GM12865 (cell line): ENCODE data around the gene GALNT17.

Experiments used
- DNase-seq: peaks from one replicate; pipeline ENCODE4 v3.0.0; 2010; ENCODE audit warnings: low read depth
- H3K4me3 ChIP-seq: 2 replicates; pipeline ENCODE4 v1.5.1; 2011; ENCODE audit warnings: mild to moderate bottlenecking, low read depth, low read length, control low read depth
- TF ChIP-seq, protein P1 (sequence below): IDR thresholded peaks from 2 replicates; pipeline ENCODE4 v1.5.1; 2011; ENCODE audit warnings: low read length, control low read depth, low read depth, inconsistent platforms; ENCODE audit not compliant: insufficient read depth; ENCODE audit errors: missing control alignments

Gene GALNT17

DNA sequence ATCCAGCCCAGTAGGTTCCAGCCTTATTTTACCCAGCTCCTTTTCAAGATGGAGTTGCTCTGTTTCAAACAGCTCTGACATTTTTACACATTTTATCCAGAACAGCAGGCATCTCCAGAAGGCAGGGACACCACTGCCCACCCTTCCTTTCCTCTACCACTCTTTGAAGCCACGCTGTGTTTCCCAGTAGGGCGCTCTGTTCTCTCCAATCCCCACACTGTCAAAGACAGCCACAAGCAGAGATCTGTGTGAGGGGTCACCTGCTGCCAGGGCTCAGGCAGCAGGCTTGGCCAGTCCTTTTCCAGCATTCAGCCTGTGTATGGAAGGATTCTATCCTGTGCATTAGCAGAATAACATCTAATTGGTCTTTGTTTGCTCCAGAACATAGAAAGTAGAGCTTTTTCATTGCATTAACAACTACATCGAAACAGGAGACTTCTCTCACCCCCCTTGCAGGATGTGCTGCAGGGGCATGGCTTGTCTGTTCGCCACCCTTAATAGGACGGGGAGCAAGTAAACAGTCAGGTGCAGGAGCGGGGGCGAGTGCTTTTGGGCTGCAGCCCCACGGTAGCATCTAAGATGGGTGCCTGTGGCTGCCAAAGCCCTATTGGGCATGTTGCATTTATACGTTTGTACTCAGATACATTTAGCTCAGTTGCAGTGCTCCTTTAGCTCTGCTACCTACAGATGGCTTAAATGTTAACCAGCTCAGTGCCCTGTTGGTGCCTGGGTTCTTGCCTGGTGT, 326.1 kb downstream of the GALNT17 start:
- TF ChIP-seq, protein P1, sequence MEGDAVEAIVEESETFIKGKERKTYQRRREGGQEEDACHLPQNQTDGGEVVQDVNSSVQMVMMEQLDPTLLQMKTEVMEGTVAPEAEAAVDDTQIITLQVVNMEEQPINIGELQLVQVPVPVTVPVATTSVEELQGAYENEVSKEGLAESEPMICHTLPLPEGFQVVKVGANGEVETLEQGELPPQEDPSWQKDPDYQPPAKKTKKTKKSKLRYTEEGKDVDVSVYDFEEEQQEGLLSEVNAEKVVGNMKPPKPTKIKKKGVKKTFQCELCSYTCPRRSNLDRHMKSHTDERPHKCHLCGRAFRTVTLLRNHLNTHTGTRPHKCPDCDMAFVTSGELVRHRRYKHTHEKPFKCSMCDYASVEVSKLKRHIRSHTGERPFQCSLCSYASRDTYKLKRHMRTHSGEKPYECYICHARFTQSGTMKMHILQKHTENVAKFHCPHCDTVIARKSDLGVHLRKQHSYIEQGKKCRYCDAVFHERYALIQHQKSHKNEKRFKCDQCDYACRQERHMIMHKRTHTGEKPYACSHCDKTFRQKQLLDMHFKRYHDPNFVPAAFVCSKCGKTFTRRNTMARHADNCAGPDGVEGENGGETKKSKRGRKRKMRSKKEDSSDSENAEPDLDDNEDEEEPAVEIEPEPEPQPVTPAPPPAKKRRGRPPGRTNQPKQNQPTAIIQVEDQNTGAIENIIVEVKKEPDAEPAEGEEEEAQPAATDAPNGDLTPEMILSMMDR: no peak
- H3K4me3 ChIP-seq: no peak overlapping the region
- no peak for DNase-seq

DNA sequence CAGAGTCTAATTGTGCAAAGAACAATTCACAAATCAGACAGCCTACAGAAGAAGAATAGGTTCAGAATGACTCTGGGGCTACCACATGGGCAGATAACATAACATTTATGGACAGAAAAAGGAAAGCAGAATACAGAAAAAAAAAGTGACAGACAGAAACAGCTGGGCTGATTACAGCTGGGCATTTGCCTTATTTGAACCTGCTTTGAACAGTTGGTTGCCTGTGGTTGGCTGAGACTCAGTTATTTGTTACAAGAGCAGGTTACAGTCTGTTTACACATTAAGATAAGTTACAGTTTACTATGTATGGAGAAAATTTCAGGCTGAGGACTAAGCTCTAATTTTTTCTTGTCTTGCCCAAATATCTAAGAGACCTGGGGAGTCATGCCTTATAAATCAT, 327.2 kb downstream of the GALNT17 start:
- H3K4me3 ChIP-seq: no peak overlapping the region
- no peak for DNase-seq
- TF ChIP-seq, protein P1: no peak

DNA sequence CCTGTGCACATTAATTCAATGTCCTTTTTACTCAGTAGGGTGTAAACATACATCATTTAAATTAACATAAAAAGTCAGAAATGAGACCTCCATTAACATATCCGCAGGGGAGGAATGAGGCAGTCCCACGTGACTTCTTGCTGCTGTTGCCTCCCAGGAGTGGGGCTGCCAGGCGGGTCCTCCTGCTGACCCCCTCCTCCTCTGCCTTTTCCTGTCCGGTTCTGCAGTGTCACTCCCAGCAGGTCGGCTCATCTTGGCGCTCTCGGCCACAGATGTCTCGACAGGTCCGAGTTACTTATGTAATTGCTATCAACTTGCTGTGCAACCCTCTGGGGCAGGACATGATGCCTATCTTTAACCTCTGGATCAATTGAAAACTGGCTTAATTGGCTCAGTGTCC, 329.6 kb downstream of the GALNT17 start:
- DNase-seq: no peak
- no peak overlapping the region for H3K4me3 ChIP-seq
- TF ChIP-seq, protein P1: no peak

DNA sequence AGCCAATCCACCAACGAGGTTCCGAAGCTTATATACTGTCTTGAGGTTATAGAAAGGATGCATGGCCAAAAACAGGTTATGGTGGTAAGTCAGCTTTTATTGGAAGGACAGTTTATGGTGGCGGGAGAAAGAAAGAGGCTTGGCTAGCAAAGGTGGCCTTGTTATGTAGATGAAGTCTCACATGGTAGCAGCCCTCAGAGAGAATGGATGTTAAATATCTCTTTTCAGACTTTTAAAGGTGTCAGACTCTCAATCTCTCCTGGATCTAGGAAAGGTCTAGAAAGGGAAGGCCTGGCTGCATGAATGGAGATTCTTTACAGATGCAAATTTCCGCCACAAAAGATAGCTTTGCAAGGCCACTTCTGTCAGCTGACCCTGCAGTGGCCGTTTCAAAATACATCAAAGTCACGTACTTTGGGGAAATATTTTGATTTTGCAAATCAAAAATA, 333.8 kb downstream of the GALNT17 start:
- DNase-seq: no peak
- no peak overlapping the region for H3K4me3 ChIP-seq
- TF ChIP-seq, protein P1: no peak

DNA sequence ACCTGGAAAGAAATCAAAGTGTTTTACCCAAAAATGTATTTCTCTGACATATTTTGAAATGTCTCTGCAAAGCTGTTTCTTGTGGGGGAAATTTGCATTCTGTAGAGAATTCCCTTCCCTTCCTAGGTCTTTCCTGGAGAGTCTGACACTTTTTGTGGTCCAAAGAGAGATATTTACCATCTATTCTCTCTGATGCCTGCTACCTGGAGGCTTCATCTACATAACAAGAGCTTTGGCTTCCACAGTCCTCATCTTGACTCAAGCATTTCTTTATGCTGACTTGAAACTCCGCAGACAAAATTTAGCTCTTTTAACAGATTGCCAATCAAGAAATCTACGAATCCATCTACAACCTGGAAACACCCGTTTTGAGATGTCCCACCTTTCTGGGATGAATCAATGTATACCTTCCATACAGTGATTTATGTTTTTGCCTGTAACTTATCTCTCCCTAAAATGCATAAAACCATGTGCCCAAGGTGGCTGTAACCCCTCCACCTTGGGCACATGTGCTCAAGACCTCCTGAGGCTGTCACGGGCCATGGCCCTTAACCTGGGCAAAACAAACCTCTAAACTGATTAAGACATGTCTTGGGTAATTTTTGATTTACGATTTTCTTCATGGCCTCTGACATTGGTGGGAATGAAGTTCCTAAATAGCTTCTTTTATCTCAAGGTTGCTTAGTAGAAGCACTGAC, 334.7 kb downstream of the GALNT17 start:
- TF ChIP-seq, protein P1: no peak
- DNase-seq: no peak
- H3K4me3 ChIP-seq: no peak overlapping the region

DNA sequence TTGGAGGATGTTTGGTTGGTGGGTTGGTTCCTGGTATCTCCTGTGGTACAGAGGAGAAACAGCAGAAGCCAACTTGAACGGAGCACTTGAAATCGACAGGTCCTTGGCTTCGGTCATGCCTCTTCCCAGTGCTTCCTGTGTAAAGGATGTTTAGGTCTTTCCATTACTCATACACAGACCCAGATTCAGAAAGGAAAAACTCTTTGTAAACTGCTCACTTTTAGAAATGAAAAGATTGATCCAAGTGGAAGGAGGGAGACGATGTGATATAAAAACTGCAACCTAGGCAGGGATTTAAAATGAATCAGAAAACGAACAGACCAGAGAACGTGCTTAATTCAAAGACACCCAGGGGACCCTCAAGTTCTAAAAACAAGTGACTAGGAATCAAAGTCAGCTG, 338.4 kb downstream of the GALNT17 start:
- TF ChIP-seq, protein P1: no peak
- H3K4me3 ChIP-seq: no peak overlapping the region
- DNase-seq: no peak
